Thoracic aorta (tissue), 2 donors: Measurements from ENCODE around the gene WNK1. TPM values are rescaled to one million over a fixed set of nuclear protein-coding genes. Genes with fewer than 3 reads are reported as not detected.
"Not testable (repeated sequence)": the region's sequence is repeated elsewhere in the genome, so short reads cannot be mapped to it uniquely, and the experiment has no call there.

Experiments used
- ATAC-seq: fragments of 150-250 bp; one replicate; pipeline ENCODE4 v1.8.0; 2017; ENCODE audit warnings: low read depth; ENCODE audit not compliant: insufficient number of reproducible peaks, low FRiP score
- DNase-seq: peaks from one replicate; pipeline ENCODE4 v3.0.0-alpha.2; 2020; ENCODE audit warnings: low spot score
- H3K27ac ChIP-seq, 2 donors: fragments of 200-600 bp; sonication (generic); 1 replicate in 1 of 2; 2 replicates in 1 of 2; pipeline ENCODE4 v1.5.1; 2016; ENCODE audit warnings: mild to moderate bottlenecking in 2 of 2, moderate library complexity in 2 of 2
- H3K27me3 ChIP-seq: fragments of 200-600 bp; sonication (generic); replicated peaks from 2 replicates; pipeline ENCODE4 v1.6.0; 2016; ENCODE audit warnings: mild to moderate bottlenecking; ENCODE audit not compliant: insufficient read depth
- H3K36me3 ChIP-seq: fragments of 200-600 bp; sonication (generic); one replicate; pipeline ENCODE4 v1.5.1; 2016
- H3K4me1 ChIP-seq, 2 donors: fragments of 200-600 bp; sonication (generic); 1 replicate in 1 of 2; 2 replicates in 1 of 2; pipeline versions ENCODE4 v1.5.1 to v1.6.0; 2016; ENCODE audit warnings: low read depth in 2 of 2, mild to moderate bottlenecking in 1 of 2; ENCODE audit not compliant: control insufficient read depth in 1 of 2
- H3K4me3 ChIP-seq: fragments of 200-600 bp; sonication (generic); 2 replicates; pipeline ENCODE4 v1.5.1; 2016; ENCODE audit warnings: mild to moderate bottlenecking
- H3K9me3 ChIP-seq: fragments of 200-600 bp; sonication (generic); 2 replicates; pipeline ENCODE4 v1.5.1; 2016
- CTCF ChIP-seq: fragments of 200-600 bp; sonication (generic); IDR thresholded peaks from one replicate; pipeline ENCODE4 v1.5.1; 2019; ENCODE audit warnings: antibody characterized with exemption
- total RNA-seq, 2 donors: library from RNA; depleted of rRNA; stranded (reverse); fragments of >200 nt; gene quantifications; one replicate each; pipeline versions ENCODE4 v1.1.0 to v1.2.3, GENCODE V29; 2016

WNK1 gene
- total RNA-seq, 2 donors from 2014 or later: 191 to 197 TPM

GRCh38 chr12:807041-807735 is 54.8 kb downstream of the WNK1 start:
- ATAC-seq: no peak
- Histone ChIP-seq H3K27ac (peak overlapping the region; percentile 53 to 62), H3K4me1 (peaks cover 35 to 70% of the 10 kb centered on the region in 2 donors)

DNA sequence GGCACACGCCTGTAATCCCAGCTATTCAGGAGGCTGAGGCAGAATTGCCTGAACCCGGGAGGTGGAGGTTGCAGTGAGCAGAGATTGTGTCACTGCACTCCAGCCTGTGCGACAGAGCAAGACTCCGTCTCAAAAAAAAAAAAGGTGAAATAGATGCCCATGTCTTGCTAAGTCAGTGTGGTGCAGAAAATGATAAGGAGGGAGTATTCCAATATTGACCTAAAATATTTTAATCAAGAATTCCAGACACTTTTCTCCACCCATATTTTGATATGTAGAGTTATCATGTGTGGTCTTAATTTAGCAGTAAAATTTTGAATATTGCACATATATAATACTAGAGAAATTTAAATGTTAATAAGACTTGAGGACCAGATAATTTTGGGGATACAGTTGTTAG is 57.7 kb downstream of the WNK1 start:
- ATAC-seq (no peak), DNase-seq (no peak)
- Histone ChIP-seq H3K36me3 (no peaks in the 10 kb centered on the region), H3K4me3 (no peak overlapping the region), H3K9me3 (no peaks in the 10 kb centered on the region), H3K27ac (no peak overlapping the region), H3K27me3 (no peaks in the 10 kb centered on the region), H3K4me1 (peaks cover 30 to 64% of the 10 kb centered on the region in 2 donors)
- TF ChIP-seq CTCF: no peak

More at GRCh38 chr12:807041-807735, 54.8 kb downstream of the WNK1 start:
- no peak for DNase-seq
- no peak for TF ChIP-seq CTCF
- Histone ChIP-seq H3K36me3 (no peaks in the 10 kb centered on the region), H3K9me3 (no peaks in the 10 kb centered on the region), H3K27me3 (no peaks in the 10 kb centered on the region), H3K4me3 (peak overlapping the region; percentile 27)

DNA sequence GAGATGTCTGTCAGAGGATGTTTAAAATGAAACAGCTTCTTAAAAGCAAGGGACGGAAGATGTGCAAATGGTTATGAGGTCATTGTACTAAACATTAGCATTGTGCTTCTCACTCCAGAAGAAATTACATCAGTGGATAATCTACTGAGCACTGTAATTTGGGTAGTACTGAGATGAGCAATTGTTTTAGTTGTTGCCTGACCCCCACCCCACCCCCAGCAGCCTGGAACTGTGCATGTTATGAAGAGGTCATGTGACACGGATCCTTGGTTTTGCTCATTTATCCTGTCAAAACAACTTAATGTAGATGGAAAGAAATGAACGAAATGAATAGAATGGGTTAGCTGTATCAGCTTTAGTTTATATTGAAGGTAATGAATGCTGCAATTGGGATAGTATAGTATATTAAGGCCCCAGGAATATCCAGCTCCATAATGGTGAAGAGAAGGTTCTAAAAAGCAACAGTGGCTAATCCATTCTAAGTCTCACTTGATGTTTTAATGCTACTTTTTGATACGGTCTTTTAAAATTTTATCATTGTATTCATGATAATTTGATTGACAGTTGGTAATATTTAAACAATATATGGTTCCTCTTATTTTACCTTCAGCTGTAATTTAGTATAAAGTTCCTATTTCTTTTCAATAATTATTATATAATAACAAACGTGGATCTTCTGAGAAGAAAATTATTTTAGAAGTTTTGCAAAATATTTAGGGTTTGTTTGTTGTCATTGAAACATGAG is 58.5 kb downstream of the WNK1 start:
- Histone ChIP-seq H3K27me3 (no peaks in the 10 kb centered on the region), H3K36me3 (no peaks in the 10 kb centered on the region), H3K9me3 (no peaks in the 10 kb centered on the region), H3K4me1 (peaks cover 25 to 57% of the 10 kb centered on the region in 2 donors), H3K4me3 (no peak overlapping the region), H3K27ac (no peak overlapping the region)
- DNase-seq (no peak), ATAC-seq (no peak)
- TF ChIP-seq CTCF: no peak

DNA sequence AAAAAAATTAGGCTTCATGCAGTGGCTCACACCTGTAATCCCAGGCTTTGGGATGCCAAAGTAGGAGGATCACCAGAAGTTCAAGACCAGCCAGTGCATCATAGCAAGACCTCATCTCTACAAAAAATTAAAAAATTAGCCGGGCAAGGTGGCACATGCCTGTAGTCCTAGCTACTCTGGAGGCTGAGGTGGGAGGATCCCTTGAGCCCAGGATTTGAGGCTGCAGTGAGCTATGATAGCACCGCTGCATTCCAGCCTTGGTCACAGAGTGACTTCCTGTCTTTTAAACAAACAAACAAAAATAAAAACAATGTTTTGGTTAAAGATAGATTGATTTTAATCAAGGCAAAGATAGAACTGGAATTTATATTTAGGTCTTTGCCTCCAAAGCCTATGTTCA is 60.6 kb downstream of the WNK1 start:
- Histone ChIP-seq H3K4me1 (peaks cover 19 to 37% of the 10 kb centered on the region in 2 donors), H3K9me3 (no peaks in the 10 kb centered on the region), H3K27me3 (no peaks in the 10 kb centered on the region), H3K27ac (no peak overlapping the region), H3K4me3 (no peak overlapping the region), H3K36me3 (no peaks in the 10 kb centered on the region)
- no peak for ATAC-seq
- DNase-seq: no peak
- TF ChIP-seq CTCF: no peak

- H3K4me3 ChIP-seq, H3K36me3 ChIP-seq, DNase-seq, H3K27me3 ChIP-seq, H3K9me3 ChIP-seq, ATAC-seq: not testable (repeated sequence)
- peak overlapping the region in 1 of 2 donors; percentile 37 for H3K27ac ChIP-seq
- H3K4me1 ChIP-seq: peaks cover 15 to 16% of the 10 kb centered on the region in 2 donors
These were observed 65.1 kb downstream of the WNK1 start for GRCh38 chr12:817456-817855.
